Loucy (cell line): ENCODE measurements around the gene ROGDI.

Experiments used
- H2AFZ ChIP-seq: fragments of 200-600 bp; sonication (generic); 2 replicates; pipeline ENCODE4 v1.6.0; 2016; ENCODE audit warnings: antibody characterized with exemption, mild to moderate bottlenecking, low read length, moderate library complexity
- H3F3A ChIP-seq: fragments of 200-600 bp; 2 replicates; pipeline ENCODE4 v1.6.0; 2016; ENCODE audit warnings: antibody characterized with exemption, low read depth, mild to moderate bottlenecking
- H3K27me3 ChIP-seq: fragments of 200-600 bp; sonication (generic); 2 replicates; pipeline ENCODE4 v1.6.1; 2014; ENCODE audit warnings: low read length, mild to moderate bottlenecking; ENCODE audit not compliant: insufficient read depth, poor library complexity, severe bottlenecking
- H3K36me3 ChIP-seq: fragments of 200-600 bp; sonication (generic); 2 replicates; pipeline ENCODE4 v1.6.1; 2016; ENCODE audit warnings: low read length; ENCODE audit not compliant: insufficient read depth
- H3K4me1 ChIP-seq: fragments of 200-600 bp; sonication (generic); 2 replicates; pipeline ENCODE4 v1.5.1; 2014; ENCODE audit warnings: low read length, mild to moderate bottlenecking; ENCODE audit not compliant: insufficient read depth, poor library complexity, severe bottlenecking
- H3K4me2 ChIP-seq: fragments of 200-600 bp; sonication (generic); 2 replicates; pipeline ENCODE4 v1.6.0; 2014; ENCODE audit warnings: antibody characterized with exemption, low read length, low read depth, mild to moderate bottlenecking; ENCODE audit not compliant: poor library complexity, severe bottlenecking
- H3K4me3 ChIP-seq: fragments of 200-600 bp; sonication (generic); 2 replicates; pipeline ENCODE4 v1.5.1; 2014; ENCODE audit warnings: low read length, mild to moderate bottlenecking, mixed read lengths; ENCODE audit not compliant: poor library complexity, severe bottlenecking
- H3K79me2 ChIP-seq: fragments of 200-600 bp; sonication (generic); 2 replicates; pipeline ENCODE4 v1.6.1; 2014; ENCODE audit warnings: low read length; ENCODE audit not compliant: insufficient read depth
- H3K9ac ChIP-seq: fragments of 200-600 bp; sonication (generic); 2 replicates; pipeline ENCODE4 v1.6.0; 2014; ENCODE audit warnings: mild to moderate bottlenecking, low read depth, low read length, moderate library complexity; ENCODE audit not compliant: poor library complexity, severe bottlenecking
- H3K9me2 ChIP-seq: fragments of 200-600 bp; sonication (generic); replicated peaks from 2 replicates; pipeline ENCODE4 v1.6.1; 2016; ENCODE audit warnings: low read depth, low read length, mixed read lengths
- H3K9me3 ChIP-seq: fragments of 200-600 bp; sonication (generic); 2 replicates; pipeline ENCODE4 v1.6.1; 2014; ENCODE audit warnings: mild to moderate bottlenecking, antibody characterized with exemption, low read length, low read depth; ENCODE audit not compliant: insufficient read depth
- H4K20me1 ChIP-seq: fragments of 200-600 bp; sonication (generic); 2 replicates; pipeline ENCODE4 v1.6.0; 2014; ENCODE audit warnings: antibody characterized with exemption, low read length, mild to moderate bottlenecking; ENCODE audit not compliant: insufficient read depth, poor library complexity, severe bottlenecking
- EZH2phosphoT487 ChIP-seq: fragments of 200-600 bp; IDR thresholded peaks from 2 replicates; pipeline ENCODE4 v1.6.1; 2018; ENCODE audit warnings: antibody characterized with exemption, mild to moderate bottlenecking, moderate library complexity, borderline replicate concordance
- TF ChIP-seq, protein P1 (sequence below): fragments of 200-600 bp; sonication (generic); conservative IDR thresholded peaks from 2 replicates; pipeline ENCODE4 v1.5.1; 2014; ENCODE audit warnings: mild to moderate bottlenecking, antibody characterized with exemption, low read length

Gene ROGDI, protein sequence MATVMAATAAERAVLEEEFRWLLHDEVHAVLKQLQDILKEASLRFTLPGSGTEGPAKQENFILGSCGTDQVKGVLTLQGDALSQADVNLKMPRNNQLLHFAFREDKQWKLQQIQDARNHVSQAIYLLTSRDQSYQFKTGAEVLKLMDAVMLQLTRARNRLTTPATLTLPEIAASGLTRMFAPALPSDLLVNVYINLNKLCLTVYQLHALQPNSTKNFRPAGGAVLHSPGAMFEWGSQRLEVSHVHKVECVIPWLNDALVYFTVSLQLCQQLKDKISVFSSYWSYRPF

DNA sequence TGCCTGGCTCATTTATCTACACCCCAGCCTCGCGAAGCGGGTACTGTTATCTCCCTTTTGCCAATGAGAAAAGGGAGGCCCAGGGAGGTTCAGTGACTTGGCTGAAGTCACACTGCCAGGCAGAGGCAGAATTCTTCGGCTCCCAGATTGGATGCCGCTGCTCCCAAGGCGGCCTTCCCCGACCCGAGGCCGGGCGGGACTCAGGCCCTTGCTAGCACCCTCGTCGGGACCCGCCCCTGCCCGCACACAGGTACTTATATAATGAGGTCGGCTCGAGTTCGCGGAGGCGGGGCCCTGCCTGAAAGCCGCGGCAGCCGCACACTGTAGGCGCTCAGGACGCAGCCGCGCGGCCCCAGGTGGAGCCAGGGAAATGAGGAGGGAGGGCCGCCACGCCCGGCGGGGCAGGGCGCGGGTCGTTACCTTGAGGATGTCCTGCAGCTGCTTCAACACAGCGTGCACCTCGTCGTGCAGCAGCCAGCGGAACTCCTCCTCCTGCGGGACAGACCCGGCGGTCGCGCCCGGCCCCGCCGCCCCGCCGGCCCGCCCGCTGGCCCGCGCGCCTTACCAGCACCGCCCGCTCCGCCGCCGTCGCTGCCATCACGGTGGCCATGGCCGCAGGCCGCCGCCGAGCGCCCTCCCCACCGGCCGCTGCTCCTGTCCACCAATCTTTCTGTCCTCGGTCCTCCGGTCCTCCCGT, at the start of gene ROGDI:
Gene ROGDI, minus strand, starts transcription at position 672 of the 697 bp plus-strand sequence. Its CDS starts 62 bp downstream, at position 610.
- H3F3A ChIP-seq: no peaks in the 10 kb centered on the region
- H3K4me2 ChIP-seq: peak within 1 kb of the TSS; percentile 83
- TF ChIP-seq, protein P1, sequence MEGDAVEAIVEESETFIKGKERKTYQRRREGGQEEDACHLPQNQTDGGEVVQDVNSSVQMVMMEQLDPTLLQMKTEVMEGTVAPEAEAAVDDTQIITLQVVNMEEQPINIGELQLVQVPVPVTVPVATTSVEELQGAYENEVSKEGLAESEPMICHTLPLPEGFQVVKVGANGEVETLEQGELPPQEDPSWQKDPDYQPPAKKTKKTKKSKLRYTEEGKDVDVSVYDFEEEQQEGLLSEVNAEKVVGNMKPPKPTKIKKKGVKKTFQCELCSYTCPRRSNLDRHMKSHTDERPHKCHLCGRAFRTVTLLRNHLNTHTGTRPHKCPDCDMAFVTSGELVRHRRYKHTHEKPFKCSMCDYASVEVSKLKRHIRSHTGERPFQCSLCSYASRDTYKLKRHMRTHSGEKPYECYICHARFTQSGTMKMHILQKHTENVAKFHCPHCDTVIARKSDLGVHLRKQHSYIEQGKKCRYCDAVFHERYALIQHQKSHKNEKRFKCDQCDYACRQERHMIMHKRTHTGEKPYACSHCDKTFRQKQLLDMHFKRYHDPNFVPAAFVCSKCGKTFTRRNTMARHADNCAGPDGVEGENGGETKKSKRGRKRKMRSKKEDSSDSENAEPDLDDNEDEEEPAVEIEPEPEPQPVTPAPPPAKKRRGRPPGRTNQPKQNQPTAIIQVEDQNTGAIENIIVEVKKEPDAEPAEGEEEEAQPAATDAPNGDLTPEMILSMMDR: no peak
- no peak for TF ChIP-seq EZH2phosphoT487
- no peaks in the 10 kb centered on the region for H3K79me2 ChIP-seq
- H3K9me2 ChIP-seq: no peaks in the 10 kb centered on the region
- no peaks in the 10 kb centered on the region for H3K4me1 ChIP-seq
- peak within 1 kb of the TSS; percentile 82 for H2AFZ ChIP-seq
- H3K9ac ChIP-seq: peak within 1 kb of the TSS; percentile 50
- H3K27me3 ChIP-seq: no peaks in the 10 kb centered on the region
- peak within 1 kb of the TSS; percentile 75 for H3K4me3 ChIP-seq
- no peaks in the 10 kb centered on the region; the same call in 1 of the 2 replicates for H3K36me3 ChIP-seq
- H3K9me3 ChIP-seq: no peaks in the 10 kb centered on the region
- no peaks in the 10 kb centered on the region for H4K20me1 ChIP-seq

DNA sequence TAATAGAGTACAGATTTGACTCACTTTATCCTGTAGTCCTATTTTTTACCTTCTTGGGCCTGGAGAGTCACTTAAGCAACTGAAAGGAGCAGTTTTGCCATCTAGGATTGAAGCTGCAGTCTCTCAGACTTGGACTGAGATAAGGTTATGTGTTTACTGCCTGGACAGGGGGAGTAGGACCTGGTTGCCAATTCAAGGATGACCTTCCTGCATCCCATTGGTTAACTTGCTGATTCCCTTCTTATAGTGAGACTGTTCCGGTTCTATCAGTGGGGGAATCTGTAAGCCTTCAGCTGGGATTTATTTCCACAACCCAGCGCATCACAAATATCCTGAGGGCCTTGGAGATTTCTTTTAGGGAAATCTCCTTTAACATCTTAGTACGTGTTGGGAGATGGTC, 47.8 kb upstream of the ROGDI start:
- no peaks in the 10 kb centered on the region for H3K27me3 ChIP-seq
- no peaks in the 10 kb centered on the region for H3K9me2 ChIP-seq
- H2AFZ ChIP-seq: no peak overlapping the region
- H3K9me3 ChIP-seq: no peaks in the 10 kb centered on the region
- peaks cover 44% of the 10 kb centered on the region for H4K20me1 ChIP-seq
- peak overlapping the region; percentile 79 for H3K4me2 ChIP-seq
- H3K79me2 ChIP-seq: peaks cover 73% of the 10 kb centered on the region
- H3F3A ChIP-seq: no peaks in the 10 kb centered on the region
- TF ChIP-seq, protein P1: no peak
- no peak for TF ChIP-seq EZH2phosphoT487
- H3K36me3 ChIP-seq: peaks cover 5% of the 10 kb centered on the region; the same call in 1 of the 2 replicates
- H3K4me1 ChIP-seq: peaks cover 20% of the 10 kb centered on the region
- peak overlapping the region; percentile 55 for H3K9ac ChIP-seq
- H3K4me3 ChIP-seq: peak overlapping the region; percentile 85

DNA sequence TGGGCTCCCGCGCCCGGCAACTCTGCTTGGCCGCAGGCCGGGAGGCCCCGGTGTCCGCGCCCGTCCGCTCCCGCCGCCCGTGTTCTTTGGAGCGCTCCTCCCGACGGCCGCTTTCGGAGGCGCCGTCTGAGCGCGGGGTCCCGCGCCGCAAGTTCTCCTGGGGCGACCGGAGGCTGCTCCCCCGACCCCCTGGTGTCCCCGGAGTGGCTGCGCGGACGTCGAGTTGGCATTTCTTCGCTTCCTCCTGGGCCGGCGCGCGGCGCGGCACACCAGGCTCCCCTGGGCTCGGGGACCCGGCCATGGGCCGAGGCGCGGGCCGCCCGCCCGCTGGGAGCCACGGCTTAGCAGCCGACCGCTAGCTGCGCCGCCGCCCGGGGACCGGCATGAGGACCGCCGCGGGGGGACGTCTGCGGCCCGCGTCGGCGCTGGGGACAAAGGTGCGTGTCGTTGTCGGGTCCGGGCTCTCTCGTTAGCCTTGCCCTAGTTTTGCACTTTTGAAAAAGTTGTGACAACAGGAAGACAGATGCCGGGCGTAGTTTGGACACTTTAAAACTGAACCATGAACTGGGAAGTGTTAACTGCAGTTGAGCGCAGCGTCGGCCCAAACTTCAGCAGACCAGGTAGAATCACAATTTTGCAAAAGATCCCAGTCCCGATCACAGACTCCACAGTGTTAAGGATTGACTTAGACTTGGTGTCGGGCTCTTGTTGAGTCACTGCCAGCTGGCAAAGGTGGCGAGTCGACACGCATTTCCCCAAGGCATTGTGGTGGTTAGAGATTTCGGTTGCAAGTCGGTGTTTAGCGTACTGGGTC, 45.5 kb upstream of the ROGDI start:
- Histone ChIP-seq H3K9ac (peak overlapping the region; percentile 85), H3K9me2 (no peaks in the 10 kb centered on the region), H3K4me1 (peaks cover 20% of the 10 kb centered on the region), H3K27me3 (no peaks in the 10 kb centered on the region), H3K79me2 (peaks cover 85% of the 10 kb centered on the region), H3K9me3 (no peaks in the 10 kb centered on the region), H2AFZ (peak overlapping the region; percentile 55; the same call in 1 of the 2 replicates), H3K4me2 (peak overlapping the region; percentile 79), H3K4me3 (peak overlapping the region; percentile 85), H3F3A (no peaks in the 10 kb centered on the region), H4K20me1 (peaks cover 47% of the 10 kb centered on the region), H3K36me3 (peaks cover 5% of the 10 kb centered on the region; the same call in 1 of the 2 replicates)
- TF ChIP-seq, protein P1: no peak
- TF ChIP-seq EZH2phosphoT487: no peak
